ENCODE results near the gene PPP6R3. TPM values are rescaled to one million over a fixed set of nuclear protein-coding genes. Genes with fewer than 3 reads are reported as not detected.

PPP6R3 gene
- polyA plus RNA-seq, 1 donor: 62.8 TPM

- DNase-seq: no peak
Observed at GRCh38 chr11:68565768-68566167, 105.2 kb downstream of the PPP6R3 start.

DNA sequence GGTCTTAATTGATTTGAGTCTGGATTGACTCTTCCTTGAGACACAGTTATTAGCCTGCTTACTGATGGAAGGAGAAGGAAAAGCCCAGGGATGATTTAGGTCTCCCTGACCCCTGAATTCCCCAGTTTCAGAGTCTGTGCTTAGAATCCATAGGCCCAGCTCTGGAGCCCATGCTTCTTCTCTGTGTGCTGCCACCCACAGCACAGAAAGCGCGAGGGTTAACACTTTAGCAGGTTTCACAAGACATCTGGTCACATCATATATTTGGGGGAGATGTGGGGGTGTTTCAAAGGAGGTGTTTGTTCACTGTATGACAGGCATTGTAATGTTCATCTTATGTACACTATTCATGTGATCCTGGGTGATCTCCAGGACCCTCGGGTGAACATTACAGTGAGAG lies 107.0 kb downstream of the PPP6R3 start:
- no peak for DNase-seq

DNA sequence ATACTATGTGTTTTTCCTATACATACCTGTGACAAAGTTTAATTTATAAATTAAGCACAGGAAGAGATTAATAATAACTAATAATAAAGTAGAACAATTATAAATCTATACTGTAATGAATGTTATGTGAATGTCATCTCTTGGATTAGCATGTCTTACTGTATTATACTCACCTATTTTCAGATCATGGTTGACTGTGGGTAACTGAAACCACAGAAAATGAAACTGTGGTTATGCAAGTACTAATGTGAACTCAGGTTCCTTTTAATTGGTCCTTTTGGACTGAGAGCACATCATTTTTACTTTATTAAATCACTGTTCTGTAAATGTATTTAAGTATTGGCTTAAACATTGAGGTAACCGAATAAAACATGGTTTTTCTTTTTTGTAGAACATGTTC lies 108.8 kb downstream of the PPP6R3 start:
- no peak for DNase-seq

DNA sequence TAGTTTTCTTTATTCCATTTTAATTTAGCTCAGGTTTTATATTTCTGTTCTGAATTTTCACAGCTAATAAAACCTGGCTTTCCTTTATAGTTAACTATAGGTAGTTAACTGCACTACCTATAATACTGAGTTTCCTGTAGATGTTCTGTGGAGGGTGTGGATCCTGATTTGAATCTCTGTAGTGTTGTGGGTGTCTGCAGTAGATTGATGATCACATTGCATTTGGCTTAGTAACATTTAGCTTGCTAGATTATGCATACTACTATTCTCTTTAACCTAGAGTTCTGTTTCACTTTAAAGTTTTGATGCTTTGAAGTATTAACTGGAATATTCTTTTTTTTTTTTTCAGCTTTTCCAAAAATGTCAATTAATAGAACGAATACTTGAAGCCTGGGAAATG lies 110.1 kb downstream of the PPP6R3 start:
- no peak for DNase-seq

DNA sequence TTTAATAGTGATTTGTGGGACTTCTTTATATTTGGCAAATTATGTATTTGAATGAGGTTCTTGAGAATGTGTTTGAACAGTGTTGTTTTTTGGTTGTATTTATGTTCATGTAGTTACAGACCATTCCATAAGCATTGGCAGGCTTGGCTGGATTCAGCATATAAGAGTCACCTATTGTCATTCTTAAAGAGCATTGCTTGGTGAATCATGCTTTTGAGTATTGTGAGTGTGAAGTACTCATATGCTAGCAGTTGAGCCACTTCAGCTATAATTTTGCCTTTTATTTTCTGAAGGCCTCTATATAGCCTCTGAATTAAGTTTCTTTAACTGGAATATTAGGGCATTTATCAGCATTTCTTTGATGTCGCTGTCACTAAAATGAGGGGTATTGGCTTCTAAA lies 113.8 kb downstream of the PPP6R3 start:
- no peak for DNase-seq

GRCh38 chr11:68575025-68575665 lies 114.6 kb downstream of the PPP6R3 start:
- no peak for DNase-seq

GRCh38 chr11:68579455-68579854 lies 118.9 kb downstream of the PPP6R3 start:
- no peak for DNase-seq

DNA sequence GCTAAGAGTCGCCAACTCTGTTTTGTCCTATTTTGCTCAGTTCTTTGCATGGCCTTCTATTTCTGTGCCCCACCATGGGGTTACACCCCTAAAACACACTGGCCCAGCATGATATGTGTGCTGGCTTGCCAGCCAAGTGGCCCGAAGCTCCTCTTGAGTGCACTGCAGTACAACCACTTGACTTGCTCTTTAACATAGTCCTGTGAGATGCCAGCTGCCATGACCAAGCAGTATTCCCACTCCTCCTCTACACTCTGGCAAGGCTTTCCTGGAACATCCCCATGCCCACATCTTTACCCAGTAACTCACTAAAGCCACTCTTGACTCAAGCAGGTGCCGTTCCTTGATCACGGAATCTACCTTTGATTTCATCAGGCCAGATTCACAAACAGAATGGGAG lies 120.9 kb downstream of the PPP6R3 start:
- DNase-seq: no peak

- no peak for DNase-seq
Observed at GRCh38 chr11:68581901-68582300, 121.3 kb downstream of the PPP6R3 start.

GRCh38 chr11:68582416-68583040 lies 122.0 kb downstream of the PPP6R3 start:
- DNase-seq: no peak

DNA sequence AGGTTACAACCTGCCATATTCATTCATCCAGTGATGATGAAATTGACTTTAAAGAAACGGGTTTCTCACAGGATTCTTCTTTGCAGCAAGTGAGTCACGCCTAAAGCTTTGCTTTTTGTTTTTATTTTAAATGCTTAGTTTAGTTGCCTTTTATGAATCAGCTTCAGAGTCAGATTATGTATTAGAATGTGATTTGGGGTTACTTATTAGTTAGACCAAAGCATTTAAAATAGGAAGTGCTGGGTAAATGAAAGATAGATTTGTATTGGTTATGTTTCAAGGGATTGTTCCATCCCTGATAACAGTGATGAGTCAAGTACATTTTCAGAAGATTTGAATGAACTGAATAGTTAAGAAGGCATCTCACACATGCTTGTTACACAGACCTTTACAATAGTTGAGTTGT lies 122.5 kb downstream of the PPP6R3 start:
- DNase-seq: no peak

DNA sequence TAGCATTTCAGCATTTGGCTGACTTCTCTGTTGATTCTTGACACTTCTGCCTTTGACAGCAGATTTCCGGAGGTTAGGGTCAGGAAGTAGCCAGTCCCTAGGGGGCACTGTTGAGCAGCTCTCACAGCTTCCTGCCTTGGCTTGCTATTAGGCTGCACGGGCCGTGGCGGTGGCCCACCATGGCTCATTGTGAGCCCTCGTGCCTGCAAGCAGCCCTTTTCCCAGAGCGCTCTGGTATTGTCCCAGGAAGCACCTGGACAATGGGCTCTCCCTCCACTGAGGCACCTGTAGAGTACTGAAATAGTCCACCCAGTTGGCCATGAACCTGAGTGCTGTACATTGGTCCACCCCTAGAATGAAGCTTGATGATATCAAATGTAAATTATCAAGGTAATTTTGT lies 123.5 kb downstream of the PPP6R3 start:
- peak; percentile 6 for DNase-seq

DNA sequence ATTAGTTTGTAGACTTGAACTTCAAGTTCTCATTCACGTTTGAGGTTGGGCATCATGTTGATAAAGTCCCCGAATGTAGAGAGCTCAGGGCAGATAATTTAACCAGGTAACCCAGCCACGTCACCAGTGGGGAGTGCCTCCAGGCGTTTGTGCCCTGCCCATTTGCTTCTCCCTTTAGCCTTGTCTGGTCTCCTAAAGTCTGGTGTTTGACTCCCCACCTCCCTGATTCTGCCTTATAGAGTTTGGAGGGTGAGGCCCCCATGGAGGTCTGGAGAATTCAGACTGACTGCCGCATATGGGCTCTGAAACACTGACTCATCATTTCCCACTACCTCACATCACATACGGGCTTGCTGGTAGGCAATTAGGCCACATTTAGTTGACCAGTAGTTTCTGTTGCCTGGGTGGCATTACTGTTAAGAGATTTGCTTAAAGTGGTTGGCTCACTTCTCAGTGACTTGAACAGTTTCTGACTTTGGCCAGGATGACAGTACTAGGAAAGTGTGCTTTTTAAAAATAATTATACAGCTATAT lies 124.5 kb downstream of the PPP6R3 start:
- DNase-seq: no peak

GRCh38 chr11:68589547-68590216 lies 129.1 kb downstream of the PPP6R3 start:
- DNase-seq: no peak

GRCh38 chr11:68591719-68592118 lies 131.2 kb downstream of the PPP6R3 start:
- DNase-seq: no peak

GRCh38 chr11:68593441-68593840 lies 132.9 kb downstream of the PPP6R3 start:
- no peak for DNase-seq

DNA sequence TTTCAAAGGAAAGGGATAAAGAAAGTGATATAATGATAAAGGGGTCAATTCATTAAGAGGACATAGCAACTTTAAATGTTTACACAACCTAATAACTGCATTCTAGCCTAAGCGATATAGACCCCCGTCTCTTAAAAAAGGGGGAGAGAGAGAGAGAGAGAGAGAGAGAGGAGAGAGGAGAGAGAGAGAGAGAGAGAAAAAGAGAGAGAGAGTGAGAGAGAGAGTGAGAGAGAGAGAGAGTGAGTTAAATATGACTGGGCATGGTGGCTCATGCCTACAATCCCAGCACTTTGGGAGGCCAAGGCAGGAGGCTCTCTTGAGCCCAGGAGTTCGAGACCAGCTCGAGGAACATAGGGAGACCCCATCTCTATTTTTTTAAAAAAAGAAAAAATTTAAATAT lies 133.6 kb downstream of the PPP6R3 start:
- DNase-seq: no peak

GRCh38 chr11:68596231-68596630 lies 135.7 kb downstream of the PPP6R3 start:
- no peak for DNase-seq

DNA sequence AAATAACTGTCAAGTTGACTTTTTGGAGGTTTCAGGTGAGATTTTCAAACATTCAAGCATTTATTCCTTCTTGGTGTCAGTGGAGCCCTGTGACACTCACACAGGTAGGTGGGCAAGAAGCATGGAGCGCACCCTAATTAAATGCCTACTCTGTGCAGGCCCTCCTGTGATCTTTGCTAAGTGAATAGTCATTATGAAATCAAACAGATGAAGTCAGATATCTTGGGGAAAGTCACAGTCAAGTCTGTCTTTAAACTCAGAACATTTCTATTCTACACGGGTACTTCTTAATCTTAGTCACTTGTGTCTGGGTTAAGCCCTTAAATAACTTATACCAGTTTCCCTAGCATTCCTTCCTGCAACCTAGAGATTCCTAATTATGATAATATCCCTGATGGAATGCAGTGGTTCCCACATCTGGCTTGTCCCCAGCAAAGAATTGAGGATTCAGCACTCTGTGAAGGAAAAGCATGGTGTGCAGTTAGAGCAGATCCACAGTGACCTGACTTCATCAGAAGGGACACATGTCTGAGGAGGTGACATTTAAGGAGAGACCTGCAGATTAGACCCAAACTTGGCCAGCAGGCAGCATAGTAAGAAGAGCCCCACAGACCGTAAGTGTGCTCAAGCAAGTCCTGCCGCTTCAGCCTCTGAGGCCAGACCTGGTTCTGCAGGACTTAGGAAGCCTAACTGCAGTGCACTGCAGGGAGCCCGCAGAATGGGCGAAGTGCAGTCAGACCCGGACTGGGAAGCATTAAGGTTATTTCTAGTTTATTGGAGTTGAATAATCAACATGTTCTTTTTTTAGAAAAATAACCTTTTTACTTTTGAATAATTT lies 138.5 kb downstream of the PPP6R3 start:
- no peak for DNase-seq

- DNase-seq: no peak
Observed at GRCh38 chr11:68601147-68601546, 140.6 kb downstream of the PPP6R3 start.

DNA sequence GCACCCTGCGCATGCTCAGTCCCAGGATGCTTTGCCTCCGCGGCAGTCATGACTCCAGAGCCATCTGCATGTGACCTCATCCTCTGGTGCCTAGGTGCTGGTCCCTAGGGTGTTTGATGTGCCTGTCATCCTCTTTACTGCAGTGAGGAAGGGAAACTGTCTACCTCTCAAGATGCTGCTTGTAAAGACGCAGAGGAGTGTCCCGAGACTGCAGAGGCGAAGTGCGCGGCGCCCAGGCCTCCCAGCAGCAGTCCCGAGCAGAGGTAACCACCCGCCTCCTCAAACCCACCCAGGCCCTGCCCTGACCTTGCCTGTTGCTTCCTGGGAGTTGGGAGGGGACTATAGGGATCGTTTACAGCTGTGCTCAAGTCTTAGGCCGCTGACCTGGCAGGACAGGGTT lies 149.2 kb downstream of the PPP6R3 start:
- DNase-seq: no peak

DNA sequence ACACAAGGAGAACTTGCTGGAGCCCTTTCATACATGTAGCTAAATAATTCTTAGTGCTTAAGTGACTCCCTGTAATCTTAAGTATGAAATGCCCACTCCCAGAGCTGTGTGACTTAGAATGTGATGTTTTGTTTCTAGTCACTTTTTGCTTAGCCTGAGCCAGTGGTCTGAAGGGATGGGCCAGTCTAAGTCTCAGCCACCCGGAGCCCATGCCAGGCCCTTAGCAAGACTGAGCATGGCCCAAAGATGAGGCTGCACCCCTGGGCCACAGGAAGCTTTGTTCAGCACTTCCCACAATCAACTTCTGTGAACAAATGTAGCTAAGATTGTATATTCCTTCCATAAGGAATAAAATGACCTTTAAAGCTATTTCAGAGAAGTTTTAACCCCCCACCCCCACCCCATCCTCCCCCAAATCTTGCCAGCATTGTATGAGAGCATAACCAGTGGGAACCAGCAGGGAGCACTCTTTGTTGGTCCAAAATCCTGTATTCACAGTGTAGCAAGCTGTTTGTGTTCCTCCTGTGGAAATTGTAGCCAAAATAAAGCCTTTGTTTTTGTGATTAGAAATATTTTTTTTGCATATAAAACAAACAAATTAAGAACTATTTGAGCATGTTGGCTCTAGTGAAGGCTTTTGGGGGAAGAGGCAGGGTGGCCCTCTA lies 150.0 kb downstream of the PPP6R3 start:
- no peak for DNase-seq

Data from hindlimb muscle (tissue), 1 donor.